Hypothalamus (tissue), 51 donors: ENCODE measurements around the gene CDC37.
A peak's percentile ranks its signal among the peaks of the same experiment; 100 is the strongest.
"Not testable (repeated sequence)": the region's sequence is repeated elsewhere in the genome, so short reads cannot be mapped to it uniquely, and the experiment has no call there.

Experiments
- DNase-seq, 51 donors: peaks; one replicate each; lab custom pipeline; 2025; lab: John Stamatoyannopoulos, UW

The CDC37 gene

GRCh38 chr19:10398819-10399218 is 4.5 kb downstream of the CDC37 start:
- DNase-seq: no peak

GRCh38 chr19:10395917-10396316 is 7.4 kb downstream of the CDC37 start:
- DNase-seq: no peak

GRCh38 chr19:10395436-10395835 is 7.9 kb downstream of the CDC37 start:
- no peak for DNase-seq

DNA sequence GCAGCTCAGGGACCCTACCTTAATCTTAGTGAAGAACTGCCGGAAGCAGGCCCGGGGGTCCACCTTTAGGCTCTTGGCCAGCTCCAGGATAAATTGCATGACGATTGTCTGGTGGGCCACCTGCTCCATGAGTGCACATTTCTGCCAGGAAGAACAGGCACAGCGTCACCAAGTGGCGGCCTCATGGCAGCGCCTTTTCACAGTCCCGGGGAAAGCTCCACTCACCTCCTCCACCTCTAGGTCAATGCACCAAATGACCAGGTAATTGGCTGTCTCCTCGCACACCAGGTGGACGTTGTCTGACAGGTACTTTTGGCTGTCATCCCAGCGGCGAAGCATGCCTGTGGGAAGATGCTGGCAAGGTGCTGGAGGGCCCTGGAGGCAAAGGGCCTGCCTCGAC is 8.3 kb downstream of the CDC37 start:
- DNase-seq: no peak

- DNase-seq: no peak
Observed at GRCh38 chr19:10393137-10393536, 10.2 kb downstream of the CDC37 start.

GRCh38 chr19:10392120-10392519 is 11.2 kb downstream of the CDC37 start:
- no peak for DNase-seq

- DNase-seq: peak in 35 of 51 donors; percentile 1 to 70 (median 30)
Observed at GRCh38 chr19:10390652-10391286, 12.6 kb downstream of the CDC37 start.

DNA sequence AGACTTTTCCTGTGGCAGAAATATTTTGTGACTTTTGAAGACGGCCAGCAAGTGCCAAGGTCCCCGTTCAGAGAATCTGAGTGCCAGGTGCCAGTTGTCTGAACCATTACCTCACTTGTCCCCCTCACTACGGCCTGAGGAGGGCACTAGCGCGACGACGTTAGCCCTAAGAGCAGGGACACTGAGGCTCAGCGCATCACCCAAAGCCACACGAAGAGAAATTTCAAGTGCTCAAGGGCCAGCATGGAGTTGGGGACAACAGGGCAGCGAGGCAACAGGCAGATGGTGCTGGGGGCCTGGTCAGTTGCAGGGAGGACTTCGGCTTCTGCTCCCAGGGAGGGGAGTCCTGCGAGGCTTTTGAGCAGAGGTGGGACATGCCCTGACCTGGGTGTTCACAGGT is 13.5 kb downstream of the CDC37 start:
- no peak for DNase-seq

DNA sequence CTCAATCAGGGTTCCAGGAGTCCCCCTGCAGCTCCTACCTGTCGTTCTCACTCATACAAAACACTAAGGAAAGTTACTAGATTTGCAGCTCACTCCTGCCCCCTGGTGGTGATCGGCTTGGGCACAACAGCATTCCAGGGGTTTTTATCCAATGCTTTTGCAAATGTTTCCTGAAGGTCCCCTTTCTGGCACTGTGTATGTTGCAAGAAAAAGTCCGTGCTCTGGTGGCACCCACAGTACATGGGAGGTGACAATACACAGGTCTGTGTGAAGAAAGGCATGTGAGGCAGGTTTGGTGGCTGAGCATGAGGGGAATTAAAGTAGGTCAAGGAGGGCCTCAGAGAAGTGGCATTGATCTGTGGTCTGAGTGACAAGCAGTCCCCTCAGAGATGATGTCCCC is 14.4 kb downstream of the CDC37 start:
- DNase-seq: peak in 48 of 51 donors; percentile 14 to 97 (median 64)

GRCh38 chr19:10384580-10384979 is 18.8 kb downstream of the CDC37 start:
- no peak for DNase-seq

GRCh38 chr19:10383223-10383499 is 20.2 kb downstream of the CDC37 start:
- DNase-seq: not testable (repeated sequence)

GRCh38 chr19:10380313-10381102 is 22.8 kb downstream of the CDC37 start, which contains the start of gene TYK2:
Gene TYK2 (minus strand): TSS chr19:10380572. CDS start chr19:10378406, 2,166 bp downstream.
- peak; percentile 87 to 100 (median 96) for DNase-seq

- no peak for DNase-seq
Observed at GRCh38 chr19:10379880-10380312, 23.4 kb downstream of the CDC37 start.

DNA sequence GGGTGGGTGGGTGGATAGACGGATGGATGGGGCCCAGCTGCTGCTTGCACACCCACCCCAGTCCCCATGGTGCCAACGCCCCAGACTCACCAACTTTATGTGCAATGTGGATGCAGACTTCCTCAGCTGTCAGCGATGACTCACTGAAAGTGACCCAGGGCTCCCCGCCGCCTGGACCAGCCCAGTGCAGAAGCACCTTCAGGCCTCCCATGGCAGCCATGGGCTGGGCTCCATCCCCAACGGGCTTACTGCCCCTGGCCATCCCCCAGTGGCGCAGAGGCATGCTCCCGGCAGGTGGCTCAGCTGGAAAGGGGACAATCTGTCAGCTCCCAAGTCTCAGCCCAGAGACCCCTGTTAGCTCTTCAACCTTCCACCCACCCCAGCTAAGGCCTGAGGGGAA is 25.2 kb downstream of the CDC37 start:
- DNase-seq: no peak

DNA sequence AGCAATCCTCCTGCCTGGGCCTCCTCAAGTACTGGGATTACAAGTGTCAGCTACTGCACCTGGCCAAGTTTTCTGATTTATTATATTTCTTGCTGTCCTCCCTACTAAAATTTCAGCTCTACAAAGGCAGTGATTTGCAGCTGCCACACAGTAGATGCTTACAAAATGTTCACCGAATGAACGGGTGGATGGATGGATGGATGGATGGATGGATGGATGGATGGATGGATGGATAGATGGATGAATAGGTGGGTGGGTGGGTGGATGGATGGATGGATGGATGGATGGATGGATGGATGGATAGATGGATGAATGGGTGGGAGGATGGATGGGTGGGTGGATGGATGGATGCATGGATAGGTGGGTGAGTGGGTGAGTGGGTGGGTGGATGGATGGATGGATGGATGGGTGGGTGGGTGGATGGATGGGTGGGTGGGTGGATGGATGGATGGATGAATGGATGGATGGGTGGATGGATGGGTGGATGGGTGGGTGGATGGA is 26.2 kb downstream of the CDC37 start:
- DNase-seq: not testable (repeated sequence)

DNA sequence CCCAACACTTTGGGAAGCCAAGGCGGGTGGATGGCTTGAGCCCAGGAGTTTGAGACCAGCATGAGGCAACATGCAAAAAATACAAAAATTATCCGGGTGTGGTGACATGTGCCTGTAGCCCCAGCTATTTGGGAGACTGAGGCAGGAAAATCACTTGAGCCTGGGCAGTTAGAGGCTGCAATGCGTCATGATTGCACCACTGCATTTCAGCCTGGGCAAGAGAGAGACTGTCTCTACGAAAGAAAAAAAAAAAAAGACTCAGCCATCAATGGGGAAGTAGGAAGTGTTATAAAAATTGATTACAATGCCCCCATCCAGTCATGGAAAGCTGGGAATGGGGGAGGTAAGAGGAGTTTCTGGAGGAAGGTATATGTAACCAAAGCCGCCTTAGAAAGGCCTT is 28.4 kb downstream of the CDC37 start:
- no peak for DNase-seq

GRCh38 chr19:10372690-10373089 is 30.7 kb downstream of the CDC37 start:
- DNase-seq: peak in 1 of 51 donors; percentile 13

- DNase-seq: no peak
Observed at GRCh38 chr19:10368101-10368803, 35.1 kb downstream of the CDC37 start.

DNA sequence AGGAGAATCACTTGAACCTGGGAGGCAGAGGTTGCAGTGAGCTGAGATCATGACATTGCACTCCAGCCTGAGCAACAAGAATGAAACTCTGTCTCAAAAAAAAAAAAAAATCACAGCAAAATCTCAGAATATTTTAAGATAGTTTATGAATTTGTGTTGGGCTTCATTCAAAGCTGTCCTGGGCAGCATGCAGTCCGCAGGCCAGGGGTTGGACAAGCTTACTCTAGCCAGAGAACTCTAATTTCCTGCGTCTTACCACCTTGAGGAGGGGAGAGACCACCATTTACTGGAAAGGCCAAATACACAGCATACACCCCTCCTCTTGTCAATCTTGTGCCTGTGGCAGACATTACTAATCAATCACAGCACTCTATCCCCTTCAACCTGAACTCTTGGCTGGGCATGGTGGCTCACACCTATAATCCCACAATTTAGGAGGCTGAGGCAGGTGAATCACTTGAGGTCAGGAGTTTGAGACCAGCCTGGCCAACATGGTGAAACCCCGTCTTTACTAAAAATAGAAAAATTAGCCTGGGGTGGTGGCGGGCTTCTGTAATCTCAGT is 36.3 kb downstream of the CDC37 start:
- DNase-seq: not testable (repeated sequence)

- DNase-seq: no peak
Observed at GRCh38 chr19:10365518-10365917, 37.8 kb downstream of the CDC37 start.

- DNase-seq: peak in 39 of 51 donors; percentile 0 to 76 (median 34)
Observed at GRCh38 chr19:10364644-10365043, 38.7 kb downstream of the CDC37 start.
